ENCODE results near the gene DNAJB12.
A peak's percentile ranks its signal among the peaks of the same experiment; 100 is the strongest.
"Not testable (repeated sequence)": the region's sequence is repeated elsewhere in the genome, so short reads cannot be mapped to it uniquely, and the experiment has no call there.

The DNAJB12 gene

DNA sequence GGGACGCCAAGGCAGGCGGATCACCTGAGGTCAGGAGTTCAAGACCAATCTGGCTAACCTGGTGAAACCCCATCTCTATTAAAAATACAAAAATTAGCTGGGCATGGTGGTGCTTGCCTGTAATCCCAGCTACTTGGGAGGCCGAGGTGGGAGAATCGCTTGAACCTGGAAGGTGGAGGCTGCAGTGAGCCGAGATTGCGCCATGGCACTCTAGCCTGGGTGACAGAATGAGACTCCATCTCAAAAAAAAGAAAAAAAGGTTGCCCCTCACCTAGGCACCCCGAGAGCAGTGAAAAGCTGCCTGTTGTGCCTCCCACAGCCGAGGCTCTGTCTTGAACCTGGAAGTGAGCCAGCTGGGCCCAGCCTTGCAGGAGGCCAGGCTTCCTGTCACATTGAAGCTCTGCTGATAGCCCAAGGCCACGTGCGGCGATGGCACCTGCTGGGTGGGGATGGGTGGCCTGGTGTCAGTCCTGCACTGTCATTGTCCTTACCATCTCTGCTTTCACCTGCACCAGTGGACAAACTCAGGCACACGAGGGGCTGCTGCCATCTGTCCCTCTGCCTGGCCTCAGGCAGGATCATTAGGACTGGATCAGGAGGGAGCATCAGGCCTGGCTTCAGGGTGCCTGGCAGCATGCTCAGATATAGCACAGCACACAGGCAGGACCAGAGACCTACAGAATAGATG is 37.8 kb downstream of the DNAJB12 start:
- no peak for DNase-seq (ENCODE audit: low read depth in 2 of 2)

DNA sequence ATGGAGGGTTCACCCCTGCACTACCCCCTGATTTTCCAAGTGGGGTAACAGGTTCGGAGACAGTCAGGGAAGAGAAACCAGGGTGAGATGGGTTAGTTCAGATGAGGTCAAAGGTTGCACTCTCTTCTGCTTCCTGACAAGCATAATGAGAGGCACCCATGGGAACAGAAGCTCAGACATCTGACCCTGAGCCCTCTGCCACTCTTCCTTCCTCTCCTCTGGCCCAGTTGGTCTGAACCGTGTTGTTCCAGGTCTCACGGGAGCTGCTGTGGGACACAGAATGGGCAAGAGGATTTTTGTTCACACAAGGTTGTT is 38.4 kb downstream of the DNAJB12 start:
- no peak for DNase-seq (ENCODE audit: low read depth in 2 of 2)

DNA sequence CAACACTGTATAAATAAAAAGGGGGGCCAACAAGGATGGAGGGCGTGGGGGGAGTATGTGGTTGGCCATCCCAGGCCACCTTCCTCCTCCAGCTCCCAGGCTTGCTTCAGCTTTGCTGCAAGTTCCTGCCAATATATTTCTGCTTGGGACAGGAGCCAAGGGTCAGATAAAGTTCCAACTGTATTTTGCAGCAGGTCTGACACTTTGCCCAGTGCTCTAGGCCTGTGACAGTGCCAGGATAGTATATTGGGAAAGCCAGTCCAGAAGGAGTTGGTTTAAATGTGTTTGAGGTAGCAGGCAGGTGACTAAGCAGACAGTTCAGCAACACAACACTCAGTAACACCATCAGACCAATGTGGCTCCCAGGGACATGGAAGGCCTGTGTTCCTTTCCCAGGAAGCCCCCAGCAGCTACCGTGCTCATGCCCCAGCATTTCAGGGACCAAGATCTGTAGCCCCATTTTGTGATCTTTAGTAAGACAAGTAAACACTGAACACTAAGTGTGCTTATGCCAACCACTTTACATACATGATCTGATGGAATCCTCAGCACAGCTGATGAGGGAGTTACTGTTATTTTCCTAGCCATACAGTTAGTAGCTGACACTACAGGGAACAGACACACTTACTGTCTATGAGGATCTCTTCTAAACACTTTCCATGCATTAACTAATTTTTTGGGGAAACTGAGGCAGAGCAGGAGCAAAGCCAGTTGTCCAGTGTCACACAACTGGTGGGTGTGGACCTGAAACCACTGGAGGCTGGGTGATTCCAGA is 38.9 kb downstream of the DNAJB12 start:
- no peak for DNase-seq (ENCODE audit: low read depth in 2 of 2)

GRCh38 chr10:72315054-72315453 is 39.7 kb downstream of the DNAJB12 start:
- no peak for DNase-seq (ENCODE audit: low read depth in 2 of 2)

- no peak for DNase-seq (ENCODE audit: low read depth in 2 of 2)
Observed at GRCh38 chr10:72314263-72314662, 40.5 kb downstream of the DNAJB12 start.

- no peak for DNase-seq (ENCODE audit: low read depth in 2 of 2)
Observed at GRCh38 chr10:72312865-72313391, 41.8 kb downstream of the DNAJB12 start.

GRCh38 chr10:72311667-72312066 is 43.1 kb downstream of the DNAJB12 start:
- no peak for DNase-seq (ENCODE audit: low read depth in 2 of 2)

- DNase-seq (ENCODE audit: low read depth in 2 of 2), result no peak
Observed at GRCh38 chr10:72310636-72311035, 44.1 kb downstream of the DNAJB12 start.

GRCh38 chr10:72310241-72310633 is 44.5 kb downstream of the DNAJB12 start:
- no peak for DNase-seq (ENCODE audit: low read depth in 2 of 2)

DNA sequence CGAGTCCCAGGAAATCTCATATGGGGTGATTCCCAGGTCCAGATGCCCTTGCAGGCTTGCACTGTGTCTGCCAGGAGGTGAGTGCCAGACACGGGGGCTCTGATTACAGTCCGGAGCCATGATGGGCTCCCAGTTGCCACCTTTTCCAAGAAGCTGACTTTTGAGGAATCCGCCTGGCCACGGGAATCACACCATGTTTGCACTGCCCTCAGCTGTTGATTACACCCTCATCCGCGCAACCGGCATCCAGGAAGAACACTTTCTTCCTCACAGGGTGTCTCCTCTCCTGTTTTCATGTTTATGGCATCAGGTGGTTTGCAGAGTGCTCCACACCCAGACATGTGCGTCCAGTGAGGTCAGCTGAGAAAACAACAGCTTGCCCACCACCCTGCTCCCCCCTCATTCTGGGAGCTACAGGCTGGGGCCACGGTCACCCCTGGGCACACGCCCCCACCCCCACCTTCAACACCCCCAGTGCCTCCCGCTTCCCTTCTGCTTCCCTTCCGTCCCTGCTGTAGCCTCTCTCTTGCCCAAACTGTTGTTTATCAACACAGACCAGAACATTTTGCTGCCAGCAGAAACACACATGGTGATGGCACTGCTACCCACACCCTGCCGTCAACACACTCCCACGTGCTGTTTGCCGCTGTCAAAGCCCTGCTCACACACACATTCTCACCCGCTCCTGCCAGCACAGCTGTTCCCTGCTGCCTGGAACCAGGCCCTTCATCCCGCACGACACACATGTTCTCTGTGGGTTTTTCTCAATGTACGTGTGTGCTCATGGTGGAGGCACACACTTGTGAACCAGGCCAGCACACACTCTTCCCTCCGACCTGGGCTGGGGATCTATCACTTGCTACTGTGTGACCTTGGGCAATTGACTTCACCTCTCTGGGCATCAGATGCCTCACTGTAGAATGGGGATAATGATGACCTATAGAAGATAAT is 45.2 kb downstream of the DNAJB12 start:
- DNase-seq (ENCODE audit: low read depth in 2 of 2), result no peak

GRCh38 chr10:72308320-72308987 is 46.3 kb downstream of the DNAJB12 start:
- no peak for DNase-seq (ENCODE audit: low read depth in 2 of 2)

- not testable (repeated sequence) for DNase-seq (ENCODE audit: low read depth in 2 of 2)
Observed at GRCh38 chr10:72307711-72308110, 47.0 kb downstream of the DNAJB12 start.

- DNase-seq (ENCODE audit: low read depth in 2 of 2), result no peak
Observed at GRCh38 chr10:72306215-72306760, 48.4 kb downstream of the DNAJB12 start.

- DNase-seq (ENCODE audit: low read depth in 2 of 2), result no peak
Observed at GRCh38 chr10:72303424-72304128, 51.1 kb downstream of the DNAJB12 start.

GRCh38 chr10:72298592-72299519 is 55.9 kb downstream of the DNAJB12 start:
- no peak for DNase-seq (ENCODE audit: low read depth in 2 of 2)

DNA sequence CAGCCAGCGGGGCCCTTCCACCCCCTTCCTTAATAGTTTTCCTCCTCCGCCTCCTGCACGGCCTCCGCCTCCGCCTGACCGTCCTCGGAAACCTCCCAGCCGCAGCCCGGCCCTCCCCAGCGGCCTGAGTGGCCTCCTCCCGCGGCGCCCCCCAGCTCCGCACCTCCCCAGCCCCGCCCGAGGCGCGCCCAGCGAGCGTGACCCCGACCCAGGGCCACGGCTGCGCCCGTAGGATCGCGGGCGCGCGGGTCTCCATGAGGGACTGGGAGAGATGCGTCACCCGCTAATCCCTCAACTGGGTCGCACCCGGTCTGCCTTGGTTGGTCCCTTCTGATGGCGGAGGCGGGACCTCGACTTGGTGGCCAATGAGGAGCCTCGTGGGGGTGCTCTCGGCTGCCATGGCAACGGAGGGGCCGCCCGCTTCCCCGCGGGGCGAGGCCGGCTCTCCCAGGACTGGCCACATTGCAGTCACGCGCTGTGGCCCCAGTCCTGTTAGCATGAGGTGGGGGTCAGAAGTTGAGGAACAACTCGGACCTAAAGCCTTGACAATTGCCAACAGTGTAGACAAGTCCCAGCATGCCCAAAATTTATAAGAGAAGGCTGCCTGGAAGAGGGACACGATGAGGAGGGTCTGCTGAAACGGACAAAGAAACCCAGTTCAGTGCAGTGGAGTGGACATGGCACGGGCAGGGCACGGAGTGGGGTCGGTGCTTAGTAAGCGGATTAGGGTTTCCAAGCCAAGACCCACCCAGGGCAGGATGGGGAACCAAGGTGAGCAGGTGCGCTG is 56.7 kb downstream of the DNAJB12 start:
- DNase-seq (ENCODE audit: low read depth in 2 of 2), result peak; percentile 79 to 95

DNA sequence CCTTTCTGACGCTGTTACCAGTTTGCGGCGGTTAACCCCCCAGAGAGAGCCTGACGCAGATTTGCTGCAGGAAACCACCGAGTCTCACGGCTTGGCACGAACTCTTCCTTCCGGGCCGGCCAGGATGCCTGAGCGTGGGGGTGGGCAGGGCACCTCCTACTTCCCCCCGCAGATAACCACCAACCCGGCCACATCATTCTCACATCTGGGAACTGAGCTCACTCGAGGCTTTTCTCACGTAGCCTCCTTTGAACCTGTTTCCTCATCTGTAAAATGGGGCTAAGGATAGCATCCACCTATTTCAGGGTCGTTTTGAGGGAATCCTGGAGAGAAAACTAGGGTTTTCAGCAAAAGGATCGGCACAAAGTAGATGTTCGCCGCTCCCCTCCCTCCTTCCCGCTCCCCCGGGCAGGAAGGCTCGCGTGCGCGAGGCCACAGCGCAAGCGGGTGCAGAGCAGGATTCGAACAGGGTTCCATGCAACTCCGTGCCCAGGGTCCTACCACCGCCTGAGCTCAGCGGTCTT is 57.4 kb downstream of the DNAJB12 start:
- peak; percentile 90 to 93 for DNase-seq (ENCODE audit: low read depth in 2 of 2)

DNA sequence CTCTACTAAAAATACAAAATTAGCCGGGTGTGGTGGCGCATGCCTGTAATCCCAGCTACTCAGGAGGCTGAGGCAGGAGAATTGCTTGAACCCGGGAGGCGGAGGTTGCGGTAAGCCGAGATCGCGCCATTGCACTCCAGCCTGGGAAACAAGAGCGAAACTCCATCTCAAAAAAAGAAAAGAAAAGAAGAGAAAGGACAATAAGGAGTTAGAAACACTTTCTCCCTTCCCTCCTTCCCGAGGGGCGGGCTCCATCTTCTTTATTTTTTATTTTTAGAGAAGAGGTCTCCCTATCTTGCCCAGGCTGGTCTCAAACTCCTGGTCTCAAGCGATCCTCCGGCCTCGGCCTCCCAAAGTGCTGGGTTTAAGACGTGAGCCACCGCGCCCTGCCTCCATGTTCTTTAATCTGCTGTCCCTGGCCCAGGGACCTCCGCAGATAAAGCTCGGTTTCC is 57.9 kb downstream of the DNAJB12 start:
- not testable (repeated sequence) for DNase-seq (ENCODE audit: low read depth in 2 of 2)

Measured in stimulated activated CD4-positive, alpha-beta T cell treated with anti-CD3 and anti-CD28 coated beads, Interleukin-12 subunit alpha, Interleukin-12 subunit beta, amount 100 ng/mL, for 24 hours (primary cell).